ENCODE results near the gene ALG14. TPM values are rescaled to one million over a fixed set of nuclear protein-coding genes. Genes with fewer than 3 reads are reported as not detected.
"Not testable (repeated sequence)": the region's sequence is repeated elsewhere in the genome, so short reads cannot be mapped to it uniquely, and the experiment has no call there.

Gene ALG14
- total RNA-seq, 2 experiments from 2014 or later = 2.3 to 3.4 TPM

DNA sequence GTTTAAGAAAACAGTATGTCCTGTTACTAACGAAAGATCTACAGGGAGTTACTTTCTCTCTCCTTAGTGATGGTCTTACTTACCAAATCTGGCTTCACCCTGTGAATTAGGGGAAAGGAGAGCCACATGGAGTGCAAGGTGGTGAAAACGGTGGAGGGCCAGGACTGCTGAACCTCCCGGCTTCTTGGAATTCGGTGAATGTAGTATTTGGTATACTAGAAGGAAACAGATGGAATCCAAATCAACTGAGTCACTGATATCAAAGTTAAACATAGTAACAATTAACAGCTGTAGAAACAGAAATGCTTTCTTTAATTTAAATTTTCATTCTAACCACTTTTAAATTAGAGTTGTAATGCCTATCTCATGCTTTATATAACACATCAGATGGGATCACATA is 45.7 kb downstream of the ALG14 start:
- H3K27ac Mint-ChIP-seq = no peak overlapping the region

DNA sequence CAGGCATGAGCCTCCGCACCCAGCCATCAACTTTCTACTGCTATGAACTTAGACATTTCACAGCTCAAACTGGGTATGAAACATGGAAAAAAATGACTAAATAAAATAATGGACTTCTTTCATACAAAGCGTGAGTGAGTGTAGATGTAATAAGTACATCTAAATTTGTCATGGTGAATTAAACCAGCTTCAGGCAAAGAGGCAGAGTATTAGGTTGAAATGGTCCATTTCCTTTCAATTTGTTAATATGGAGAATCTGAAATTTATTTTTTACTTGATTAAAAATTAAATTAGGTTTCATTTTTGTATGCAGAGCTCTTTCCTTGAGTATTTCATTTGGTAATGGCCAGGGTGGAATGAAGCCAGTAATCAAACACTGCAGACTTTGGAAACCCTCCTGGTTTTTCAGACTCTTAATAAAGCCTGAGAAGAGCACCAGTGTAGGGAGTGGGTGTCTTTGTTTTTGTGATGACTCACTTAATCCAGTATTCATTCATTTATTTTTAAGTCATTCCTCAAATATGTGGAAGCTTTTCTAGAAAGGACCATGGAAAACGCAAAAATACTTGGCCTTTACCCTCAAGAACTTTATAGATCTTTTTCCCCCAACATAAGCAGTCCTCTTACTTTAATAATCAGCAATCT is 49.2 kb downstream of the ALG14 start:
- H3K27ac Mint-ChIP-seq = no peak overlapping the region
- no peaks in the 10 kb centered on the region for H3K36me3 Mint-ChIP-seq (ENCODE audit: low read depth)
- H3K4me1 Mint-ChIP-seq = peaks cover 8% of the 10 kb centered on the region
- CTCF ChIA-PET = interaction anchor here (0.6 to 2.8 kb wide), 2 partner anchors 20 to 747 kb away, joined by 6 to 11 read pairs; no protein-coding TSS in a partner anchor
- H3K27me3 Mint-ChIP-seq = no peaks in the 10 kb centered on the region
- DNase-seq = no peak
- H3K4me3 Mint-ChIP-seq = no peak overlapping the region
- no peaks in the 10 kb centered on the region for H3K9me3 Mint-ChIP-seq
- POLR2A ChIA-PET = no interaction called here

More for the DNA sequence above, 45.7 kb downstream of the ALG14 start:
- Mint-ChIP-seq H3K9me3 (peaks cover 7% of the 10 kb centered on the region), H3K36me3 (ENCODE audit: low read depth) (no peaks in the 10 kb centered on the region), H3K4me1 (no peaks in the 10 kb centered on the region), H3K4me3 (no peak overlapping the region), H3K27me3 (no peaks in the 10 kb centered on the region)
- DNase-seq = no peak
- POLR2A ChIA-PET = no interaction called here
- CTCF ChIA-PET = no interaction called here

DNA sequence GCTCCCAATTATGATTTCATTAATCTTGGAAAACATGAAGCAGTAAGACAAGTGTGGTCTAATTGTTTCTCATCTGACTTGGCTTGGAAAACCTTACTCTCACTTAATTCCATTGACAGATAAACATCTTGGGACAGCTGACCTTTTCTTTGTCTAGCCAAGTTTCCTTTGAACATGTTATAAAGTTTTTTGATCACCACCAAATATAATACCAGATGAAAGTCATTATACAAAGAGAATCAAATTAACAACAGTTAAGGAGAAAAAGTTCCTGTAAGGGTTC is 50.2 kb downstream of the ALG14 start:
- H3K9me3 Mint-ChIP-seq = no peaks in the 10 kb centered on the region
- H3K27ac Mint-ChIP-seq = no peak overlapping the region
- no peak overlapping the region for H3K4me3 Mint-ChIP-seq
- peaks cover 8% of the 10 kb centered on the region for H3K4me1 Mint-ChIP-seq
- H3K27me3 Mint-ChIP-seq = no peaks in the 10 kb centered on the region
- no peaks in the 10 kb centered on the region for H3K36me3 Mint-ChIP-seq (ENCODE audit: low read depth)
- CTCF ChIA-PET = no interaction called here
- POLR2A ChIA-PET = no interaction called here
- no peak for DNase-seq

DNA sequence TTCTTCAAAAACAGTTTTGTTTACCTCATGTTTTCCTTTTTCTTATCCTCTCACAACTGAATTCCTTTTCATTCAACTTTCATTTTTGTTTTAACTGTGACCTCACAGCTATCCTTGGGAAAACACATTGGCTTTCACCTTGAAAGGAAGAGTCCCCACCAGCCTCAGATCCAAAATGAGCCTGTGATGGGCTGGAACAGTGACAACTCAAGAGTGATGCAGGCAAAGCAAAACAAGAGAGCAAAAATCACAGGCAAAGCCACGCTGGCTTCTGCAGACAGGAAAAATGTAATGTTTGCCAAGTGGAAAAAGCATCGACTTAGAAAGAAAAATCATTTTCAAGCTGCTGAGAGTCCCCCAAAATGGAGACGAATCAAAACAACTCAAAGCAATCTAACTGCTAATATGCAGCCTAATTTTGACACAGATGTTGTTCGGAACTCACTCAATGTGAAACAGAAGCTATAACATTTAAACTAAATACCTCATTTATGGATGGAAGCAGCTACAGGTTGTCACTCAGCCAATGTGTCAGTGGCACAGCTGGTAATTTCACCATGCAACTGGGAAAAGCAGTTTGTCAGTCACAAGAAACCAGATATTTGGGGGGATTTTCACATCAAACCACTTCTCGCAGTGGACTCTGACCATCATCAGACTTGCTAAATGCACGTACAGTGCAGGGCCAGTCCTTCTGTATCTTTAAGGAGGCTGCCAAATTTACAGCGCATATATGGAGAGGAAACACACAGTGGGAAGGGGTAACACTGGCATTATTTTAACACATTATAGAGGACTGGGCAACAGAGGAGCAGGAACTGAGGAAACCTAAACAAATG is 50.7 kb downstream of the ALG14 start:
- no peak overlapping the region for H3K27ac Mint-ChIP-seq
- H3K27me3 Mint-ChIP-seq = no peaks in the 10 kb centered on the region
- peaks cover 8% of the 10 kb centered on the region for H3K4me1 Mint-ChIP-seq
- no peaks in the 10 kb centered on the region for H3K36me3 Mint-ChIP-seq (ENCODE audit: low read depth)
- no peak for DNase-seq
- H3K9me3 Mint-ChIP-seq = no peaks in the 10 kb centered on the region
- ChIA-PET CTCF (interaction anchor here (0.9 kb wide), 1 partner anchor 21 kb away, joined by 3 read pairs; no protein-coding TSS in a partner anchor), POLR2A (no interaction called here)
- no peak overlapping the region for H3K4me3 Mint-ChIP-seq

DNA sequence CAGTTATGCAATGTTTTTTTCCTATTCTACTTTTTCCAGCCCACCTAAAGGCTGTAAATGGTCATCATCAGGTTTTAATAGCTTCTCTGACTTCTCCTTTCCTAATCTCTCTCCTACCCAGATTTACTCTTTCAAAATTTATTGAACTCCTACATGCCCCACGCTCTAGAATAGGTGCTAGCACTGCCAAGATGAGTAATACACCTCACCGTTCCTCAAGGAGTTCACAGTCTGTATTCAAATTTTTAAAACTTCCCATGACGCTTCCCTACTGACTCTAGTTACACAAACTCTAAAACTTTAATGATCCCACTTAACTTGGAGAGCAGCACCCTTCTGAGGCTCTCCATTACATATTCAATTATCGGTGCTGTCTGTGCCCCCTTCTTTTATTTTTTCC is 51.6 kb downstream of the ALG14 start:
- peaks cover 8% of the 10 kb centered on the region for H3K4me1 Mint-ChIP-seq
- H3K9me3 Mint-ChIP-seq = no peaks in the 10 kb centered on the region
- CTCF ChIA-PET = interaction anchor here (0.9 kb wide), 1 partner anchor 22 kb away, joined by 3 read pairs; no protein-coding TSS in a partner anchor
- no peaks in the 10 kb centered on the region for H3K27me3 Mint-ChIP-seq
- H3K27ac Mint-ChIP-seq = no peak overlapping the region
- no peak for DNase-seq
- H3K4me3 Mint-ChIP-seq = no peak overlapping the region
- no peaks in the 10 kb centered on the region for H3K36me3 Mint-ChIP-seq (ENCODE audit: low read depth)
- POLR2A ChIA-PET = no interaction called here

DNA sequence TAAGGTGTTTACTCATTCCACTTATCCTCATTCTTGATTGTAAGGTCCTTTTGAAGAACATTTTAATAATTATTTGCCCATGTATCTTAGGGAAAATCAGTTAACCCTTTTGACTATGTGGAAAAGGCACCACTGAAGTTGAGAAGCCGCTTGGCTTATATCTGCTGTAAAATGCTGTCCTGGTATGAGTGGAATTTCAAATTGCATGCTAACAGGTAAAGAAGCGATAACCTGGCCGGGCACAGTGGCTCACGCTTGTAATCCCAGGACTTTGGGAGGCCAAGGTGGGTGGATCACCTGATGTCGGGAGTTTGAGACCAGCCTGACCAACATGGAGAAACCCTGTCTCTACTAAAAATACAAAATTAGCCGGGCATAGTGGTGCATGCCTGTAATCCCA is 53.3 kb downstream of the ALG14 start:
- H3K9me3 Mint-ChIP-seq; H3K27ac Mint-ChIP-seq; POLR2A ChIA-PET; DNase-seq; H3K27me3 Mint-ChIP-seq; H3K4me1 Mint-ChIP-seq; H3K4me3 Mint-ChIP-seq; H3K36me3 Mint-ChIP-seq (ENCODE audit: low read depth); CTCF ChIA-PET: not testable (repeated sequence)

DNA sequence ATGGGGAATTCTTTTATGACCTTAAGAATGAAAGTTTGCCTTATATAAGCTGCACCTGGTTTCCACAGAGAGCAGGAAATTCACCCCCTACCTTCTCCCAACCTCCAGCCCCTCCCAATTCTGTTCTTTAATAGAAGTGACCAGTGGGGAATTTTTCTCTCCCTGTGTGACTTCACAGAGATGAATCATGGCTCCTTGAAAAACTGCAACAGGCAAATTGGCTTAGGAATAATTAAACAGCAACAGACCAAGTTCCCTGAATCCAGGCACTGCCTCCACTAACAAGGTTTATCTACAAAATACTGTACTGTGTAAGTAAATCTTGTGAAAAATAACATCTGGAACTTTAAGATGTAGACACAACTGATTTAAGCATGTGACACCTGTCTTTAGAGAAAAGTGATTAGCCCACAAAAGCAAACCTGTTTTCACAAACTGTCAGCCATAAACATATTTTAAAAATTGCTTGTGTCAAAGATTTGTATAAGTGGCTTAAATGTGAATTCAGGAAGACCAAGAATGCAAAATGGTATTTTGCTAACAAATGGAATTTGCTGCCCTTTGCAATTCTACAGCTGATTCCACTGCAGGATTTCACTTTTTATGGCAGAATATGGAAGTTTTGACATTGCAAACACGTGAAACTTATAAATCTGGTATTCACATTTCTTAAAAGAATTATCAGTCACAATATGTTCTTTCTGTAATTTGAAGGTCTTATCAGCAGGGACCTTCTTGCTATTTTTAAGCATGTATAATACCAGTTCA is 54.0 kb downstream of the ALG14 start:
- Mint-ChIP-seq H3K4me3 (no peak overlapping the region), H3K36me3 (ENCODE audit: low read depth) (no peaks in the 10 kb centered on the region), H3K27me3 (no peaks in the 10 kb centered on the region), H3K9me3 (no peaks in the 10 kb centered on the region), H3K4me1 (peaks cover 8% of the 10 kb centered on the region), H3K27ac (no peak overlapping the region)
- ChIA-PET CTCF (no interaction called here), POLR2A (no interaction called here)
- no peak for DNase-seq

DNA sequence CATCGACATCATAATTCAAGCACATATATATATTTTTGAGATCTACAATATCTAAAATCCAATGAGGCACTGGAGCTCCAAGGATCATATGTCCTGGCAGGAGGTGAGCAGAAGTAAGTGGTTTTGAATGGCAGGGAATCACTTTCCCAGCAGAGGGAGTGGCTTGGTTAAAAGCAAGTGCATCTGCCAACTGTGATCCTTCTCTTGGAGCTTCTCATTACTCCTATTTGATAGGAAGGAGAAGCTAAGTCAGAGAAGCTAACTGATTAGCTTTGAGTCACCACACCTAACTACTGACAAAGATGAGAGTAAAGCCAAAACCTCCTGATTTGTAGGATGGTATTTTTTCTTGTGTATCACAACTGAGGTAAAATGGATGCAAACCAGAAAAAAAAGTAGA is 55.0 kb downstream of the ALG14 start:
- Mint-ChIP-seq H3K9me3 (no peaks in the 10 kb centered on the region), H3K27me3 (no peaks in the 10 kb centered on the region), H3K4me3 (no peak overlapping the region), H3K27ac (no peak overlapping the region), H3K4me1 (peaks cover 8% of the 10 kb centered on the region), H3K36me3 (ENCODE audit: low read depth) (no peaks in the 10 kb centered on the region)
- DNase-seq = no peak
- POLR2A ChIA-PET = no interaction called here
- CTCF ChIA-PET = no interaction called here

DNA sequence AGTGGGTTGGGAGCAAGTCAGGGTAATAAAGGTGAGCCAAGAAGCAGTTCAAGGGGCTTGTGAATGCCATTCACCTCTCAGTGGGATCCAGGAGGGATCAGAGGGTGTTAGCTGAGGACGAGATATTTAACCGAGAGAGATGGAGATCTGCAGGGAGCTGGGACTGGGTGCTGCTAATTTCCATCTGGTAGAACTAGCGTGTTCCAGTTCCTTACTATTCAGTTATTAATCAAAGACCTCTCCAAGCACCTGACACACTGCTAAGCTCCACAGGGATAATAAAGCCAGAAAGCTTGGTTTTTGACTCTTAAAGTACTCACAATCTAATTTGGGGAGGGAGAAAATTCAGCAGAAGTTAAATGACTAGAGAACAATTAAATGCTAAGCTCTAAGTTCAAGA is 57.7 kb downstream of the ALG14 start:
- no peaks in the 10 kb centered on the region for H3K4me1 Mint-ChIP-seq
- ChIA-PET CTCF (interaction anchor here (0.6 kb wide), 1 partner anchor 221 kb away, joined by 7 read pairs; no protein-coding TSS in a partner anchor), POLR2A (no interaction called here)
- no peak for DNase-seq
- no peaks in the 10 kb centered on the region for H3K36me3 Mint-ChIP-seq (ENCODE audit: low read depth)
- no peak overlapping the region for H3K4me3 Mint-ChIP-seq
- H3K9me3 Mint-ChIP-seq = no peaks in the 10 kb centered on the region
- no peak overlapping the region for H3K27ac Mint-ChIP-seq
- H3K27me3 Mint-ChIP-seq = no peaks in the 10 kb centered on the region

DNA sequence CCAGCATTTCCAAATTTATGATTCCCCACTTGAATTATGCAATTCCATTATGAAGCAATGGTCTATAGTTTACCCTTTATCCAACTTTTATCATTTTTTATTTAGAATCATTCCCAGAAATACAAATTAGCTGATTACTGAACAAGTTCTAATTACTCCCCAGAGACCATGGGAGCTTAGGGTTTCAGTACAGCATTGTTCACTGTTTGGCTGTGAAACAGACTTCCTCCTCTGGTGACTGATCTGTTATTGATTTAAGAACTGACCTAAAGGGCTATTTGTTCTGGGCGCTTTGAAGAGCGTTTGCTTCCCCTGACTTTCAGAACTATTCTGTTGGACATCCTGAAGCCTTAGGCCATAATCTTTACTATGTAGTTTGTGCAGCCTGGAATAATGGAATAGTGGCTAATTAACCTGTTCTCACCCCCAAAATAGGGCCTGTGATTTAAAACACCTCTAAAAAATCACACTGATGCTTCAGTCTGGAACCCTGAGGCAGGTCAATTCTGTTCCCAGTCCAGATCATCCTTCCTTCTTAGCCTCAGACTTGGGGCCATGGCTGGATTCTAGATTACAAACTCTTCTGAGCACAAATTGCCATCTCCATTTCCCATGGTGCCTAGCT is 58.7 kb downstream of the ALG14 start:
- H3K4me1 Mint-ChIP-seq = no peaks in the 10 kb centered on the region
- no peaks in the 10 kb centered on the region for H3K36me3 Mint-ChIP-seq (ENCODE audit: low read depth)
- no peak for DNase-seq
- H3K9me3 Mint-ChIP-seq = no peaks in the 10 kb centered on the region
- CTCF ChIA-PET = no interaction called here
- no peaks in the 10 kb centered on the region for H3K27me3 Mint-ChIP-seq
- no peak overlapping the region for H3K27ac Mint-ChIP-seq
- POLR2A ChIA-PET = no interaction called here
- H3K4me3 Mint-ChIP-seq = no peak overlapping the region

DNA sequence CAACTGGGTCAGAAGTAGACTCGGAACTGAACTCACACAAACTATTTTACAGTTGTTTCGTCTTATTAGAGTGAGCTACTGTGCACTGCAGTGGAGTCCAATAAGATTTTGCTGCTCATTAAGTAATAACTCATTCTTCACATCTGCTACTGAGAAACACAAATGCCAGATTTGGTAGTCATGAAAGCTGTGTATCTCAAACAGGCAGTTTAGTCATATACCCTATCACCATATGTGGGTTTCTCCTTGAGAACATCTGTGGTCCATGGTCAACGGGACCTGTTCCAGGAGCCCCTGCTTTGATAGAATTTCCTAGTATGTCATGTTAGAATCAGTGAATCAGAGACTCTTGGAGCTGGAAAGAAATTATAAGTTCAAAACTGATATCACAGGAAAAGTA is 60.4 kb downstream of the ALG14 start:
- Mint-ChIP-seq H3K9me3 (no peaks in the 10 kb centered on the region), H3K27ac (no peak overlapping the region), H3K4me3 (no peak overlapping the region), H3K27me3 (no peaks in the 10 kb centered on the region), H3K36me3 (ENCODE audit: low read depth) (no peaks in the 10 kb centered on the region), H3K4me1 (no peaks in the 10 kb centered on the region)
- no peak for DNase-seq
- ChIA-PET CTCF (interaction anchor here (0.6 to 0.7 kb wide), 2 partner anchors 151 to 859 kb away, joined by 3 to 4 read pairs; no protein-coding TSS in a partner anchor), POLR2A (no interaction called here)

DNA sequence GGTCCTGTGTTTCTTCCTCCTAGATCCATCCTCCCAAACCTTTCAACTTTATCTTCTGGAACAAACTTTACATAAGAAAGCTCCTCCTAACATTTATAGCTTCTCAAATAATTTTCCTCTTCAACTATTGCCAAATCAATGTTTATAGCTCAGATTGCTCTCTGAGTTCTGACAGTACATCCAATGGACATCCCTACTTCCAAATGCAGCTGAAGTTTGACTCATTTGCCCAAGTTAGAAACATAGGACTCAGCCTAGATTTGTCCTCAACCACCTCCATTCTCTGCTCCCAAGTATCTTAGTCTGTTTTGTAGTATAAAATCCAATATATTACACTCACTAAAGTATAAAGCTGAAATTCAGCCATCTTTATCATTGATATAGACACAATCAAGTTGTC is 62.6 kb downstream of the ALG14 start:
- Mint-ChIP-seq H3K27ac (no peak overlapping the region), H3K4me1 (no peaks in the 10 kb centered on the region), H3K4me3 (no peak overlapping the region), H3K27me3 (no peaks in the 10 kb centered on the region), H3K9me3 (no peaks in the 10 kb centered on the region), H3K36me3 (ENCODE audit: low read depth) (no peaks in the 10 kb centered on the region)
- POLR2A ChIA-PET = interaction anchor here (0.5 kb wide), 1 partner anchor 357 kb away, joined by 3 read pairs; no protein-coding TSS in a partner anchor
- CTCF ChIA-PET = no interaction called here
- no peak for DNase-seq

DNA sequence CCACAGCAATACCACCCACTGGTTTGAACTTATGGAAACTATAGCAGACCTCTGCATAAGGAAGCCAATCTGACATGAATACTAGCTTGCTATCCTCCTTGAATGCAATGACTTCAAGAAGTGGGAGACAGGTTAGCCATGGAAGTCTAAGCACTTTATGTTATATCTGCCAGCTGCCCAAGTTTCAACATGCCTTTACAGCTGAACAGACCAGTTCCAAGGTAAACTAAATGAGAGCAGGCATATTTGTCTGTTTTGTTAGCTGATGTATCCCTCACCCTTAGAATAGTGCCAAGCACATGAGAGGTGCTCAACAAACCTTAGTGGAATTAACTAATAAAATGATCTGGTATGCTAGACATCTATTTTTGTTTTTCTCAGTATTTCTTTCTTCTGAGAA is 65.1 kb downstream of the ALG14 start:
- POLR2A ChIA-PET = no interaction called here
- Mint-ChIP-seq H3K27ac (no peak overlapping the region), H3K4me1 (no peaks in the 10 kb centered on the region), H3K27me3 (no peaks in the 10 kb centered on the region), H3K4me3 (no peak overlapping the region), H3K9me3 (no peaks in the 10 kb centered on the region), H3K36me3 (ENCODE audit: low read depth) (no peaks in the 10 kb centered on the region)
- CTCF ChIA-PET = no interaction called here
- no peak for DNase-seq

All from activated CD4-positive, alpha-beta T cell treated with anti-CD3 and anti-CD28 coated beads, Interleukin-2, amount 10 ng/mL, durations not matched to agents 7 days and 5 days (primary cell).